Lung (tissue), 12 donors: ENCODE results near the gene AEBP1. TPM values are rescaled to one million over a fixed set of nuclear protein-coding genes. Genes with fewer than 3 reads are reported as not detected.

Experiments used
- ATAC-seq: fragments of 200-7000 bp; cut with Tn5 transposase; one replicate; pipeline ENCODE4 v1.9.1; 2020; ENCODE audit warnings: moderate number of reproducible peaks; ENCODE audit not compliant: insufficient read depth, low FRiP score
- DNase-seq, 3 donors: peaks; one replicate each; pipeline ENCODE4 v3.0.0-alpha.2; 2013 to 2017
- H3K27ac ChIP-seq, 2 donors: one replicate each; pipeline ENCODE4 v1.5.1; 2013; ENCODE audit warnings: mild to moderate bottlenecking in 2 of 2, moderate library complexity in 2 of 2, control low read depth in 1 of 2, inconsistent platforms in 1 of 2, low read depth in 1 of 2, low read length in 1 of 2
- H3K27me3 ChIP-seq, 3 donors: one replicate each; pipeline ENCODE4 v1.5.1; 2013; ENCODE audit warnings: low read length in 2 of 3; ENCODE audit not compliant: control insufficient read depth in 3 of 3, insufficient read depth in 3 of 3
- H3K36me3 ChIP-seq, 4 donors: one replicate each; pipeline ENCODE4 v1.5.1; 2013; ENCODE audit warnings: low read length in 4 of 4, mild to moderate bottlenecking in 1 of 4, moderate library complexity in 1 of 4; ENCODE audit not compliant: control insufficient read depth in 4 of 4, insufficient read depth in 4 of 4
- H3K4me1 ChIP-seq, 5 donors: one replicate each; pipeline ENCODE4 v1.5.1; 2013; ENCODE audit warnings: low read length in 5 of 5, mild to moderate bottlenecking in 2 of 5, moderate library complexity in 1 of 5; ENCODE audit not compliant: control insufficient read depth in 5 of 5, insufficient read depth in 5 of 5
- H3K4me3 ChIP-seq: one replicate; pipeline ENCODE4 v1.5.1; 2013; ENCODE audit warnings: mild to moderate bottlenecking, control low read depth, moderate library complexity
- H3K9ac ChIP-seq, 2 donors: one replicate each; pipeline ENCODE4 v1.5.1; 2013; ENCODE audit warnings: low read length in 2 of 2, control low read depth in 1 of 2; ENCODE audit not compliant: insufficient read depth in 1 of 2
- H3K9me3 ChIP-seq, 4 donors: one replicate each; pipeline ENCODE4 v1.5.1; 2013; ENCODE audit warnings: low read length in 3 of 4, mild to moderate bottlenecking in 1 of 4, moderate library complexity in 1 of 4; ENCODE audit not compliant: control insufficient read depth in 4 of 4, insufficient read depth in 3 of 4
- CTCF ChIP-seq: IDR thresholded peaks from 2 replicates; pipeline ENCODE4 v1.5.1; 2012; ENCODE audit warnings: mild to moderate bottlenecking; ENCODE audit errors: control extremely low read depth, extremely low read depth
- WGBS, 2 donors: extraction: QIAGEN DNeasy Blood & Tissue Kit; methylation state at CpG; one replicate each; pipeline ENCODE4 v1.1.7; 2013; 5-methylcytosine and 5-hydroxymethylcytosine counted together
- polyA plus RNA-seq, 2 donors: library from polyadenylated mRNA; stranded (reverse); fragments of 200-250 nt; gene quantifications; one replicate each; pipeline ENCODE4 v1.2.1, GENCODE V29; 2013
- total RNA-seq, 2 donors: library from RNA; depleted of rRNA in 1 of 2; stranded (reverse); fragments of >200 nt in 1 of 2; gene quantifications; one replicate each; pipeline ENCODE4 v1.2.1, GENCODE V29; 2014 to 2021
- donor health status: control.
- donor health status: control.
- donor health status: Bipolar disorder and iron deficiency.
- donor health status: healthy.
- donor health status: DM: yes; HTN: yes; CAD: no.

Gene AEBP1
- total and polyA plus RNA-seq, 4 donors: 43.4 to 124 (median 68.7) TPM

- Histone ChIP-seq H3K9me3 (no peaks in the 10 kb centered on the region), H3K36me3 (peaks cover 18 to 58% (median 39%) of the 10 kb centered on the region in 4 donors), H3K27me3 (peaks cover 0 to 3% (median 0%) of the 10 kb centered on the region in 3 donors), H3K4me3 (no peak overlapping the region), H3K9ac (no peak overlapping the region), H3K4me1 (peaks cover 0 to 7% (median 0%) of the 10 kb centered on the region in 5 donors), H3K27ac (no peak overlapping the region)
- no peak for DNase-seq
- ATAC-seq: no peak
- no peak for TF ChIP-seq CTCF
- 94 to 95% methylated on average over 21 of the region's 21 CpGs for WGBS, 2 donors
Observed at GRCh38 chr7:44060091-44060947, 43.8 kb upstream of the AEBP1 start.

GRCh38 chr7:44060948-44061644, 43.0 kb upstream of the AEBP1 start:
- no peak for DNase-seq
- H3K9ac ChIP-seq: no peak overlapping the region
- peaks cover 0 to 11% (median 0%) of the 10 kb centered on the region in 5 donors for H3K4me1 ChIP-seq
- no peak overlapping the region for H3K4me3 ChIP-seq
- no peak overlapping the region for H3K27ac ChIP-seq
- peaks cover 0 to 4% (median 0%) of the 10 kb centered on the region in 3 donors for H3K27me3 ChIP-seq
- ATAC-seq: no peak
- H3K9me3 ChIP-seq: no peaks in the 10 kb centered on the region
- H3K36me3 ChIP-seq: peaks cover 18 to 58% (median 38%) of the 10 kb centered on the region in 4 donors
- WGBS, 2 donors: 85 to 90% methylated on average over 8 of the region's 8 CpGs
- no peak for TF ChIP-seq CTCF

GRCh38 chr7:44061645-44062179, 42.4 kb upstream of the AEBP1 start:
- H3K36me3 ChIP-seq: peaks cover 17 to 54% (median 35%) of the 10 kb centered on the region in 4 donors
- no peak for TF ChIP-seq CTCF
- no peak overlapping the region for H3K4me3 ChIP-seq
- ATAC-seq: no peak
- no peaks in the 10 kb centered on the region for H3K9me3 ChIP-seq
- 89 to 91% methylated on average over 8 of the region's 8 CpGs for WGBS, 2 donors
- H3K9ac ChIP-seq: no peak overlapping the region
- H3K27ac ChIP-seq: no peak overlapping the region
- H3K4me1 ChIP-seq: peaks cover 0 to 11% (median 0%) of the 10 kb centered on the region in 5 donors
- peaks cover 0 to 4% (median 0%) of the 10 kb centered on the region in 3 donors for H3K27me3 ChIP-seq
- no peak for DNase-seq
